DND-41 (cell line): ENCODE measurements around the gene CEBPG.

ENCODE experiments used
- ATAC-seq: fragments of 200-7000 bp; cut with Tn5 transposase; 3 replicates; pipeline ENCODE4 v1.9.1; 2021; ENCODE audit warnings: low read depth; ENCODE audit not compliant: insufficient read depth
- DNase-seq: peaks from one replicate; pipeline ENCODE4 v3.0.0-alpha.2; 2020
- H2AFZ ChIP-seq: 2 replicates; pipeline ENCODE4 v1.6.0; 2012; ENCODE audit warnings: low read depth, low read length
- H3K27ac ChIP-seq: 2 replicates; pipeline ENCODE4 v1.5.1; 2012; ENCODE audit warnings: low read length, inconsistent platforms
- H3K27me3 ChIP-seq: fragments of 200-600 bp; sonication (generic); 2 replicates; pipeline ENCODE4 v1.6.0; 2012; ENCODE audit warnings: low read length, mild to moderate bottlenecking, inconsistent platforms; ENCODE audit not compliant: insufficient read depth, poor library complexity
- H3K36me3 ChIP-seq: 2 replicates; pipeline ENCODE4 v1.5.1; 2012; ENCODE audit warnings: low read length, inconsistent platforms; ENCODE audit not compliant: insufficient read depth
- H3K4me1 ChIP-seq: 2 replicates; pipeline ENCODE4 v1.5.1; 2012; ENCODE audit warnings: mild to moderate bottlenecking, low read length; ENCODE audit not compliant: insufficient read depth
- H3K4me2 ChIP-seq: 2 replicates; pipeline ENCODE4 v1.6.0; 2012; ENCODE audit warnings: mild to moderate bottlenecking, moderate library complexity, low read length, inconsistent platforms; ENCODE audit not compliant: insufficient read depth
- H3K4me3 ChIP-seq, 2 experiments: fragments of 200-600 bp in 1 of 2; shearing (Covaris generic) in 1 of 2; 2 replicates each; pipeline ENCODE4 v1.5.1; 2012 to 2016; ENCODE audit warnings: inconsistent platforms in 2 of 2, low read length in 2 of 2, mild to moderate bottlenecking in 2 of 2, low read depth in 1 of 2, moderate library complexity in 1 of 2
- H3K79me2 ChIP-seq: 2 replicates; pipeline ENCODE4 v1.6.0; 2012; ENCODE audit warnings: low read length, inconsistent platforms; ENCODE audit not compliant: insufficient read depth
- H3K9ac ChIP-seq: 2 replicates; pipeline ENCODE4 v1.6.0; 2012; ENCODE audit warnings: low read depth, mild to moderate bottlenecking, inconsistent platforms, low read length, moderate library complexity
- H3K9me3 ChIP-seq: 2 replicates; pipeline ENCODE4 v1.5.1; 2012; ENCODE audit warnings: low read length, moderate library complexity, mild to moderate bottlenecking, inconsistent platforms; ENCODE audit not compliant: insufficient read depth, severe bottlenecking
- H4K20me1 ChIP-seq: 2 replicates; pipeline ENCODE4 v1.6.0; 2012; ENCODE audit warnings: low read length; ENCODE audit not compliant: insufficient read depth
- CTCF ChIP-seq: IDR thresholded peaks from 2 replicates; pipeline ENCODE4 v1.5.1; 2012; ENCODE audit warnings: borderline replicate concordance, low read length, moderate library complexity, mild to moderate bottlenecking; ENCODE audit not compliant: poor library complexity, severe bottlenecking; ENCODE audit errors: extremely low read depth
- EZH2 ChIP-seq: IDR thresholded peaks from 3 replicates; pipeline ENCODE4 v1.6.1; 2012; ENCODE audit warnings: borderline replicate concordance, low read depth, mild to moderate bottlenecking, moderate library complexity, low read length, inconsistent platforms; ENCODE audit not compliant: severe bottlenecking

CEBPG gene

DNA sequence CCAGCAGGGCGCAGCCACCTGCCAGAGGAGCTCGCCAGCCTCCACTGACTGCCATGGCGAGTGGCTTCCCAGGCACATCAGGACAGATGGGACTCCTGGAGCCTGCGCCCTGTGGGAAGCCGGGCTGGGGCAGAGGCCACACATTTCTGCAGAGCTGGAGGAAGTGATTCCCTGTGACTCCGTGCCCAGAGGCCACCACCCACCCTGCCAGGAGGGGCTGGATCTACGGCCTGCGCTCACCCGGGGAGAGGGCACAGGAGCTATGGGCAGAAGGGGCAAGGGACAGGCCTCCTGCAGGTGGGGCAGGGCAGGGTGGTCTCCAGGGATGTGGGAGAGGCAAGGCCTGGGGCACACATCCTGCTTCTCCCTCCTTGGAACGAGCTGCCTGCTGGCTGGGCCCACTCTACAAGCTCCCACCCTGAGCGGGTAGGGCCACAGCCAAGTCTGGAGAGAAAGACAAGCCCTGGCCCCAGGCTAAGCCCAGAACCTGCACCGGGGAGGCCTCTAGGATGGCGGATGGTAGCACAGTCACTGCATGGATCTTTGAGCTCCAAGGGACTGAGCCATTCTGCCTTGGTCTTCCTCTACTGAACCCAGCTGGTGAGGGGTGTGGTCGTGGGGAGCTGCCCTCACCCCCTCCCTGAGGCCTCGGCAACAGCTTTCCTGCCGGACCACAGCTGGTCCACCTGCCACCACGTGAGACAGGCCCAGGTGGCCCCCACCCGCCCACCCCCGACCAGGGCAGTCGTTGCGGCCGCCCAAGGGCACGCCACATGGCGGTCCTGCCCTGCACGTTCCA is 40.6 kb downstream of the CEBPG start:
- DNase-seq: no peak
- Histone ChIP-seq H3K27ac (no peak overlapping the region), H3K9me3 (no peaks in the 10 kb centered on the region), H3K4me2 (no peak overlapping the region), H3K4me3 (no peak overlapping the region), H3K79me2 (no peaks in the 10 kb centered on the region), H3K4me1 (no peaks in the 10 kb centered on the region), H3K9ac (no peak overlapping the region), H4K20me1 (peaks cover 10% of the 10 kb centered on the region), H2AFZ (no peak overlapping the region), H3K27me3 (no peaks in the 10 kb centered on the region), H3K36me3 (no peaks in the 10 kb centered on the region)
- TF ChIP-seq EZH2: no peak
- TF ChIP-seq CTCF: no peak
- ATAC-seq: no peak

DNA sequence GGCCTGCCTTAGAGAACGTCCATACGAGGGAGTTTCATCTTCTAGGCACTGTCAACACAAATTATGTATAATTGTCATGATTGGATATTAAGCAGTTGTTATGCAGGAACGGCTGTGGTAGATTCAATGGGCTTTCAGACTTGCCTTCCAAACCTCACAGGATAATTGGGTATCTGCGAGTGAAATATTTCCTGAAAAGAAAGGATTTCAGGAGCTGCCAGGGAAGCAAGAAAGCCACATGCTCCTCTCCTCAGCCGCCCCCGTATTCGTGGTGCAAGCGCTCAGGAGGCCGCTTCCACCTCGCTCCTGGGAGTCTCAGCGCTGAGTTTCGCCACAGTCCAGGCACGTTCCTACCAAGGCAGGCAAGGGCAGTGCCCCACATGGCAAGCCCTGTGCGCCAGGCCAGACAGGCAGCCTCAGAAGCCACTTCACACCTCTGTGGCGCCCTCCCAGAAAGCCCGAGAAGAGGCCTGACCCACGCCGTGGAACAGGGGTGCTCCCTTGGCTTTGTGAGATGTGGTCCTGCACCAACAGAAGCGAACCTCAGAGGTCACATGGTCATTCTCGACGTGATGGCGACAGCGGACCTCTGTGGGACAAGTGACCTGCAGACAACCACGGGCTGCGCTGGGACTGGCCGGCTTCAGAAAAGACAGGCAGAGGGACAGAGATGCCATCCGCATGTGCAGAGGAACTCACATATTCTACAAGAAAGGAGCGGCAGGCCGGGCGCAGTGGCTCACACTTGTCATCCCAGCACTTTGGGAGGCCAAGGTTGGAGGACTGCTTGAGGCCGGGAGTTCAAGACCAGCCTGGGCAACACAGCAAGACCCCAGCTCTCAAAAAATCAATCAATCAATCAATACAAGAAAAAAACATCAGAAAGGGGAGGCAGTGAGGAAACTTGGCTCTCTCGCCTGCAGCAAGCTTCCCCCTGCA is 41.4 kb downstream of the CEBPG start:
- Histone ChIP-seq H3K9me3 (no peaks in the 10 kb centered on the region), H3K4me3 (no peak overlapping the region), H2AFZ (no peak overlapping the region), H4K20me1 (peaks cover 16% of the 10 kb centered on the region; the same call in 1 of the 2 replicates), H3K9ac (no peak overlapping the region), H3K36me3 (no peaks in the 10 kb centered on the region), H3K4me1 (no peaks in the 10 kb centered on the region), H3K27me3 (no peaks in the 10 kb centered on the region), H3K27ac (no peak overlapping the region), H3K79me2 (no peaks in the 10 kb centered on the region), H3K4me2 (no peak overlapping the region)
- ATAC-seq: no peak
- no peak for TF ChIP-seq EZH2
- no peak for TF ChIP-seq CTCF
- no peak for DNase-seq

GRCh38 chr19:33416307-33417215 is 43.1 kb downstream of the CEBPG start:
- H3K9me3 ChIP-seq: no peaks in the 10 kb centered on the region
- H3K79me2 ChIP-seq: no peaks in the 10 kb centered on the region
- H3K9ac ChIP-seq: no peak overlapping the region
- no peaks in the 10 kb centered on the region for H3K27me3 ChIP-seq
- no peak overlapping the region for H3K4me3 ChIP-seq
- DNase-seq (peak; percentile 72), ATAC-seq (peak; percentile 94)
- TF ChIP-seq EZH2 (no peak), CTCF (peak; percentile 75)
- no peak overlapping the region for H3K4me2 ChIP-seq
- H4K20me1 ChIP-seq: peaks cover 16% of the 10 kb centered on the region; the same call in 1 of the 2 replicates
- no peak overlapping the region for H3K27ac ChIP-seq
- no peaks in the 10 kb centered on the region for H3K36me3 ChIP-seq
- H3K4me1 ChIP-seq: no peaks in the 10 kb centered on the region
- no peak overlapping the region for H2AFZ ChIP-seq
